Measurements from ENCODE around the gene ADI1.

DNA sequence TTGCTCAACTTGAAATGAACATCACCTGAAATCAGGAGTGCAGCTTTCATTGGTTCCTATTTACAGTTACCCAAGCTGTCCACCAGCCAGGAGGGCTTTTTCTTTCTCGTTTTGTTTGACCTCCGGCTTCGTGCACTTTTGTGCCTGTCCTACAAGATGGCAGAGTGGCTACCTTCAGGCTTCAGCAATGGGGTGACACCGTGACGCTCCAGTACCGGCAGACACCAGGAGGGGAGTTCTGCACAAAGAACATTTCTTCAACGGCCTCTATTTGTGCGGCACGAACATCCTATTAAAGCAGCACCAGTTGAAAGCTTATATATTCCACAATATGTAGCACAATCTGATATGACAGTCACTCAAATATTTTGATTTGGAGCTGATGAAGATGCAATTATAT lies 20.5 kb upstream of the ADI1 start:
- TF ChIP-seq, protein P1, sequence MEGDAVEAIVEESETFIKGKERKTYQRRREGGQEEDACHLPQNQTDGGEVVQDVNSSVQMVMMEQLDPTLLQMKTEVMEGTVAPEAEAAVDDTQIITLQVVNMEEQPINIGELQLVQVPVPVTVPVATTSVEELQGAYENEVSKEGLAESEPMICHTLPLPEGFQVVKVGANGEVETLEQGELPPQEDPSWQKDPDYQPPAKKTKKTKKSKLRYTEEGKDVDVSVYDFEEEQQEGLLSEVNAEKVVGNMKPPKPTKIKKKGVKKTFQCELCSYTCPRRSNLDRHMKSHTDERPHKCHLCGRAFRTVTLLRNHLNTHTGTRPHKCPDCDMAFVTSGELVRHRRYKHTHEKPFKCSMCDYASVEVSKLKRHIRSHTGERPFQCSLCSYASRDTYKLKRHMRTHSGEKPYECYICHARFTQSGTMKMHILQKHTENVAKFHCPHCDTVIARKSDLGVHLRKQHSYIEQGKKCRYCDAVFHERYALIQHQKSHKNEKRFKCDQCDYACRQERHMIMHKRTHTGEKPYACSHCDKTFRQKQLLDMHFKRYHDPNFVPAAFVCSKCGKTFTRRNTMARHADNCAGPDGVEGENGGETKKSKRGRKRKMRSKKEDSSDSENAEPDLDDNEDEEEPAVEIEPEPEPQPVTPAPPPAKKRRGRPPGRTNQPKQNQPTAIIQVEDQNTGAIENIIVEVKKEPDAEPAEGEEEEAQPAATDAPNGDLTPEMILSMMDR (IDR thresholded peaks at IDR 0.05) = no peak
- TF ChIP-seq POLR2A (IDR thresholded peaks at IDR 0.05) = no peak

Data from body of pancreas (tissue), 4 donors.